Left renal cortex interstitium (tissue), 4 donors: ENCODE measurements around the gene PRLH. TPM values are rescaled to one million over a fixed set of nuclear protein-coding genes. Genes with fewer than 3 reads are reported as not detected.

Experiments
- DNase-seq, 4 donors: peaks; one replicate each; pipeline ENCODE4 v3.0.0-alpha.2; 2013; ENCODE audit warnings: low read depth in 4 of 4, low spot score in 2 of 4, missing footprints in 1 of 4
- polyA plus RNA-seq, 4 donors: library from polyadenylated mRNA; unstranded; fragments of 120-200 nt; gene quantifications; one replicate each; pipeline ENCODE4 v1.2.1, GENCODE V29; 2013; ENCODE audit not compliant: insufficient read length in 4 of 4

Gene PRLH
- polyA plus RNA-seq, 4 donors, result not detected

- DNase-seq, result no peak
Observed at GRCh38 chr2:237538901-237539300, 27.5 kb upstream of the PRLH start.

- DNase-seq, result no peak
Observed at GRCh38 chr2:237539681-237540080, 26.7 kb upstream of the PRLH start.

GRCh38 chr2:237540223-237540775 is 26.1 kb upstream of the PRLH start:
- no peak for DNase-seq

- DNase-seq, result no peak
Observed at GRCh38 chr2:237540823-237541222, 25.6 kb upstream of the PRLH start.

- no peak for DNase-seq
Observed at GRCh38 chr2:237541243-237541642, 25.1 kb upstream of the PRLH start.

GRCh38 chr2:237542001-237542704 is 24.2 kb upstream of the PRLH start:
- no peak for DNase-seq

GRCh38 chr2:237546040-237546875 is 20.1 kb upstream of the PRLH start:
- DNase-seq, result no peak

GRCh38 chr2:237546876-237547395 is 19.4 kb upstream of the PRLH start:
- no peak for DNase-seq

GRCh38 chr2:237547841-237548416 is 18.4 kb upstream of the PRLH start:
- no peak for DNase-seq

- no peak for DNase-seq
Observed at GRCh38 chr2:237549216-237549615, 17.2 kb upstream of the PRLH start.

GRCh38 chr2:237549643-237550415 is 16.5 kb upstream of the PRLH start:
- DNase-seq, result no peak

- no peak for DNase-seq
Observed at GRCh38 chr2:237551071-237551574, 15.3 kb upstream of the PRLH start.

- no peak for DNase-seq
Observed at GRCh38 chr2:237552908-237553307, 13.5 kb upstream of the PRLH start.

GRCh38 chr2:237553948-237554347 is 12.4 kb upstream of the PRLH start:
- no peak for DNase-seq

GRCh38 chr2:237555560-237555959 is 10.8 kb upstream of the PRLH start:
- no peak for DNase-seq

GRCh38 chr2:237556773-237557632 is 9.4 kb upstream of the PRLH start:
- DNase-seq, result no peak

GRCh38 chr2:237557633-237558015 is 8.8 kb upstream of the PRLH start:
- no peak for DNase-seq

- no peak for DNase-seq
Observed at GRCh38 chr2:237558961-237559641, 7.3 kb upstream of the PRLH start.

GRCh38 chr2:237561221-237561620 is 5.2 kb upstream of the PRLH start:
- DNase-seq, result no peak
